ENCODE measurements around the gene AKAP11. TPM values are rescaled to one million over a fixed set of nuclear protein-coding genes. Genes with fewer than 3 reads are reported as not detected.

The AKAP11 gene
- total RNA-seq, 4 donors from 2014 or later = 15.8 to 19.6 (median 17.9) TPM

- no peak for DNase-seq (ENCODE audit: low spot score in 2 of 2)
- intact Hi-C loops (cut with DNase I; ENCODE audit: low total_unique reads) = no loop called here
- no peak overlapping the region for H3K4me3 ChIP-seq (ENCODE audit: low read depth, poor library complexity, severe bottlenecking)
- WGBS, 2 donors = 48 to 93% methylated on average over 2 of the region's 2 CpGs
- TF ChIP-seq POLR2A (IDR thresholded peaks at IDR 0.05) = no peak
- no peak for TF ChIP-seq CTCF (IDR thresholded peaks at IDR 0.05)
These were observed 24.1 kb upstream of the AKAP11 start for GRCh38 chr13:42247883-42248282.

- WGBS, 2 donors = 42 to 46% methylated on average over 5 of the region's 5 CpGs
- no peak for DNase-seq (ENCODE audit: low spot score in 2 of 2)
- intact Hi-C loops (cut with DNase I; ENCODE audit: low total_unique reads) = no loop called here
- TF ChIP-seq CTCF (IDR thresholded peaks at IDR 0.05) (no peak), POLR2A (IDR thresholded peaks at IDR 0.05) (no peak)
- no peak overlapping the region for H3K4me3 ChIP-seq (ENCODE audit: low read depth, poor library complexity, severe bottlenecking)
These were observed 16.1 kb upstream of the AKAP11 start for GRCh38 chr13:42255886-42256285.

GRCh38 chr13:42258747-42259146 lies 13.2 kb upstream of the AKAP11 start:
- WGBS, 2 donors = 83% methylated on average over 5 of the region's 5 CpGs
- intact Hi-C loops (cut with DNase I; ENCODE audit: low total_unique reads) = no loop called here
- no peak overlapping the region for H3K4me3 ChIP-seq (ENCODE audit: low read depth, poor library complexity, severe bottlenecking)
- DNase-seq (ENCODE audit: low spot score in 2 of 2) = no peak
- TF ChIP-seq POLR2A (IDR thresholded peaks at IDR 0.05) (no peak), CTCF (IDR thresholded peaks at IDR 0.05) (no peak)

- intact Hi-C loops (cut with DNase I; ENCODE audit: low total_unique reads) = no loop called here
- H3K4me3 ChIP-seq (ENCODE audit: low read depth, poor library complexity, severe bottlenecking) = no peak overlapping the region
- 64 to 66% methylated on average over 4 of the region's 4 CpGs for WGBS, 2 donors
- TF ChIP-seq CTCF (IDR thresholded peaks at IDR 0.05) (no peak), POLR2A (IDR thresholded peaks at IDR 0.05) (no peak)
- no peak for DNase-seq (ENCODE audit: low spot score in 2 of 2)
These were observed 12.4 kb upstream of the AKAP11 start for GRCh38 chr13:42259515-42259914.

- WGBS, 2 donors = 81 to 93% methylated on average over 8 of the region's 8 CpGs
- no peak for TF ChIP-seq CTCF (IDR thresholded peaks at IDR 0.05)
- no peak for TF ChIP-seq POLR2A (IDR thresholded peaks at IDR 0.05)
- intact Hi-C loops (cut with DNase I; ENCODE audit: low total_unique reads) = no loop called here
- no peak for DNase-seq (ENCODE audit: low spot score in 2 of 2)
- no peak overlapping the region for H3K4me3 ChIP-seq (ENCODE audit: low read depth, poor library complexity, severe bottlenecking)
These were observed 10.9 kb upstream of the AKAP11 start for GRCh38 chr13:42260903-42261654.

- intact Hi-C loops (cut with DNase I; ENCODE audit: low total_unique reads) = no loop called here
- TF ChIP-seq POLR2A (IDR thresholded peaks at IDR 0.05) (no peak), CTCF (IDR thresholded peaks at IDR 0.05) (no peak)
- H3K4me3 ChIP-seq (ENCODE audit: low read depth, poor library complexity, severe bottlenecking) = no peak overlapping the region
- 56 to 66% methylated on average over 3 of the region's 3 CpGs for WGBS, 2 donors
- no peak for DNase-seq (ENCODE audit: low spot score in 2 of 2)
These were observed 5.5 kb upstream of the AKAP11 start for GRCh38 chr13:42266473-42266872.

Measured in lower leg skin (tissue), 4 donors.